Measurements from ENCODE around the gene NAA10. TPM values are rescaled to one million over a fixed set of nuclear protein-coding genes. Genes with fewer than 3 reads are reported as not detected.

The NAA10 gene
- total RNA-seq, 4 donors from 2014 or later, result 58.7 to 89.3 (median 69.7) TPM

- DNase-seq, result no peak
- WGBS, 2 donors, result 66 to 83% methylated on average over 9 to 11 of the region's 18 CpGs
Observed at GRCh38 chrX:153903238-153903980, 31.4 kb downstream of the NAA10 start.

GRCh38 chrX:153902385-153902784 is 32.5 kb downstream of the NAA10 start:
- H3K36me3 ChIP-seq, result no peaks in the 10 kb centered on the region
- H3K9me3 ChIP-seq, result no peaks in the 10 kb centered on the region
- TF ChIP-seq POLR2A (IDR thresholded peaks at IDR 0.05) (no peak), CTCF (IDR thresholded peaks at IDR 0.05) (no peak)
- H3K27ac ChIP-seq, result no peak overlapping the region
- H3K4me1 ChIP-seq, result no peaks in the 10 kb centered on the region
- DNase-seq, result no peak
- no peaks in the 10 kb centered on the region for H3K27me3 ChIP-seq
- intact Hi-C loops (cut with DNase I), result no loop called here
- WGBS, 2 donors, result 74 to 80% methylated on average over 1 to 4 of the region's 10 CpGs
- no peak overlapping the region for H3K4me3 ChIP-seq (replicated peaks in 1 of 3)

More at GRCh38 chrX:153903238-153903980, 31.4 kb downstream of the NAA10 start:
- intact Hi-C loops (cut with DNase I), result no loop called here
- H3K9me3 ChIP-seq, result no peaks in the 10 kb centered on the region
- TF ChIP-seq CTCF (IDR thresholded peaks at IDR 0.05) (no peak), POLR2A (IDR thresholded peaks at IDR 0.05) (no peak)
- no peaks in the 10 kb centered on the region for H3K36me3 ChIP-seq
- H3K4me3 ChIP-seq (replicated peaks in 1 of 3), result no peak overlapping the region
- no peaks in the 10 kb centered on the region for H3K27me3 ChIP-seq
- no peak overlapping the region for H3K27ac ChIP-seq
- H3K4me1 ChIP-seq, result no peaks in the 10 kb centered on the region

- no peaks in the 10 kb centered on the region for H3K4me1 ChIP-seq
- no peak overlapping the region for H3K27ac ChIP-seq
- intact Hi-C loops (cut with DNase I), result no loop called here
- H3K4me3 ChIP-seq (replicated peaks in 1 of 3), result no peak overlapping the region
- no peaks in the 10 kb centered on the region for H3K27me3 ChIP-seq
- no peaks in the 10 kb centered on the region for H3K9me3 ChIP-seq
- 31 to 34% methylated on average over 7 of the region's 8 CpGs for WGBS, 2 donors
- no peak for TF ChIP-seq POLR2A (IDR thresholded peaks at IDR 0.05)
- no peak for DNase-seq
- no peaks in the 10 kb centered on the region for H3K36me3 ChIP-seq
Observed at GRCh38 chrX:153901753-153902140, 33.1 kb downstream of the NAA10 start.

- H3K4me1 ChIP-seq, result no peaks in the 10 kb centered on the region
- 27 to 36% methylated on average over 24 to 25 of the region's 26 CpGs for WGBS, 2 donors
- no peaks in the 10 kb centered on the region for H3K36me3 ChIP-seq
- no peaks in the 10 kb centered on the region for H3K9me3 ChIP-seq
- no peaks in the 10 kb centered on the region for H3K27me3 ChIP-seq
- no peak overlapping the region for H3K27ac ChIP-seq
- no peak overlapping the region for H3K4me3 ChIP-seq (replicated peaks in 1 of 3)
- intact Hi-C loops (cut with DNase I), result no loop called here
- DNase-seq, result no peak
- TF ChIP-seq POLR2A (IDR thresholded peaks at IDR 0.05), result no peak
Observed at GRCh38 chrX:153900831-153901752, 33.7 kb downstream of the NAA10 start.

GRCh38 chrX:153897899-153898298 is 36.9 kb downstream of the NAA10 start:
- intact Hi-C loops (cut with DNase I), result no loop called here
- DNase-seq, result no peak
- no peak overlapping the region for H3K4me3 ChIP-seq (replicated peaks in 1 of 3)
- no peaks in the 10 kb centered on the region for H3K4me1 ChIP-seq
- H3K27me3 ChIP-seq, result no peaks in the 10 kb centered on the region
- no peaks in the 10 kb centered on the region for H3K36me3 ChIP-seq
- H3K9me3 ChIP-seq, result no peaks in the 10 kb centered on the region
- no peak overlapping the region for H3K27ac ChIP-seq
- TF ChIP-seq CTCF (IDR thresholded peaks at IDR 0.05), result no peak

GRCh38 chrX:153889123-153889522 is 45.7 kb downstream of the NAA10 start:
- no peak for DNase-seq
- WGBS, 2 donors, result 91 to 93% methylated on average over 6 of the region's 6 CpGs
- peaks cover 14% of the 10 kb centered on the region for H3K27me3 ChIP-seq

More at GRCh38 chrX:153889123-153889522, 45.7 kb downstream of the NAA10 start:
- Histone ChIP-seq H3K27ac (no peak overlapping the region), H3K36me3 (no peaks in the 10 kb centered on the region), H3K4me3 (replicated peaks in 1 of 3) (no peak overlapping the region), H3K9me3 (no peaks in the 10 kb centered on the region), H3K4me1 (no peaks in the 10 kb centered on the region)
- intact Hi-C loops (cut with DNase I), result no loop called here
- TF ChIP-seq CTCF (IDR thresholded peaks at IDR 0.05) (no peak), POLR2A (IDR thresholded peaks at IDR 0.05) (no peak)

All from thyroid gland (tissue), 4 donors.